Testis (tissue), 3 donors: ENCODE data around the gene RABAC1. TPM values are rescaled to one million over a fixed set of nuclear protein-coding genes. Genes with fewer than 3 reads are reported as not detected.

Experiments used
- DNase-seq: peaks from one replicate; pipeline ENCODE4 v3.0.0-alpha.2; 2019
- H3K27ac ChIP-seq, 2 donors: fragments of 200-600 bp; sonication (generic); one replicate each; pipeline ENCODE4 v1.5.1; 2019
- H3K27me3 ChIP-seq: fragments of 200-600 bp; sonication (generic); one replicate; pipeline ENCODE4 v1.5.1; 2019
- H3K36me3 ChIP-seq: fragments of 200-600 bp; sonication (generic); one replicate; pipeline ENCODE4 v1.5.1; 2017; ENCODE audit warnings: low read depth; ENCODE audit errors: missing control alignments
- H3K4me1 ChIP-seq: fragments of 200-600 bp; sonication (generic); one replicate; pipeline ENCODE4 v1.5.1; 2019
- H3K4me3 ChIP-seq, 2 donors: fragments of 200-600 bp; sonication (generic); one replicate each; pipeline ENCODE4 v1.5.1; 2017 to 2019
- H3K9me3 ChIP-seq: fragments of 200-600 bp; sonication (generic); one replicate; pipeline ENCODE4 v1.5.1; 2017
- CTCF ChIP-seq, 3 experiments: fragments of 450-650 bp in 2 of 3; fragments of 200-600 bp in 1 of 3; sonication (generic) in 1 of 3; IDR thresholded peaks; one replicate each; pipeline ENCODE4 v1.5.1; 2016 to 2019; ENCODE audit warnings: antibody characterized with exemption in 3 of 3, mild to moderate bottlenecking in 2 of 3, moderate library complexity in 1 of 3
- POLR2A ChIP-seq: fragments of 450-650 bp; IDR thresholded peaks from one replicate; pipeline ENCODE4 v1.6.1; 2017; ENCODE audit warnings: antibody characterized with exemption, mild to moderate bottlenecking, moderate library complexity
- WGBS, 2 donors: methylation state at CpG; one replicate each; pipeline ENCODE4 v1.1.5; 2018; 5-methylcytosine and 5-hydroxymethylcytosine counted together
- intact Hi-C: fragments of 100-400 bp; cut with DNase I; formaldehyde crosslinking; loops from one replicate; pipeline ENCODE4 v1.15.1; 2023; ENCODE audit warnings: low total_unique reads
- polyA plus RNA-seq: library from polyadenylated mRNA; stranded (reverse); fragments of 350-450 nt; fragmentation: Illumina TruSeq; extraction: RNeasy Lipid Tissue Mini Kit (QIAGEN cat#74804); gene quantifications from one replicate; pipeline ENCODE4 v1.2.3, GENCODE V29; 2014; ENCODE audit warnings: low read depth, low replicate concordance; ENCODE audit not compliant: insufficient read depth
- total RNA-seq, 2 donors: library from RNA; depleted of rRNA; stranded (reverse); fragments of >200 nt; gene quantifications; one replicate each; pipeline ENCODE4 v1.2.3, GENCODE V29; 2016

Gene RABAC1
- total and polyA plus RNA-seq, 3 donors from 2014 or later: 143 to 196 (median 182) TPM

- no peaks in the 10 kb centered on the region for H3K27me3 ChIP-seq
- no peak for DNase-seq
- H3K27ac ChIP-seq: no peak overlapping the region
- H3K36me3 ChIP-seq: no peaks in the 10 kb centered on the region
- TF ChIP-seq CTCF (IDR thresholded peaks at IDR 0.05) (no peak), POLR2A (no peak)
- H3K9me3 ChIP-seq: no peaks in the 10 kb centered on the region
- peaks cover 3% of the 10 kb centered on the region for H3K4me1 ChIP-seq
- 61 to 66% methylated on average over 22 of the region's 22 CpGs for WGBS, 2 donors
- intact Hi-C loops: no loop called here
- no peak overlapping the region for H3K4me3 ChIP-seq
These were observed 21.3 kb downstream of the RABAC1 start for GRCh38 chr19:41937525-41938468.

- Histone ChIP-seq H3K36me3 (no peaks in the 10 kb centered on the region), H3K4me3 (no peak overlapping the region), H3K27me3 (no peaks in the 10 kb centered on the region), H3K4me1 (peaks cover 3% of the 10 kb centered on the region), H3K9me3 (no peaks in the 10 kb centered on the region), H3K27ac (no peak overlapping the region)
- DNase-seq: no peak
- TF ChIP-seq CTCF (IDR thresholded peaks at IDR 0.05) (no peak), POLR2A (no peak)
- intact Hi-C loops: no loop called here
- WGBS, 2 donors: 76 to 78% methylated on average over 12 to 15 of the region's 15 CpGs
These were observed 22.2 kb downstream of the RABAC1 start for GRCh38 chr19:41936961-41937360.

GRCh38 chr19:41936416-41936850 is 22.7 kb downstream of the RABAC1 start:
- Histone ChIP-seq H3K27ac (no peak overlapping the region), H3K4me3 (no peak overlapping the region), H3K27me3 (no peaks in the 10 kb centered on the region), H3K4me1 (peaks cover 3% of the 10 kb centered on the region), H3K36me3 (no peaks in the 10 kb centered on the region), H3K9me3 (no peaks in the 10 kb centered on the region)
- no peak for DNase-seq
- WGBS, 2 donors: 78 to 81% methylated on average over 8 of the region's 8 CpGs
- intact Hi-C loops: no loop called here
- TF ChIP-seq POLR2A (no peak), CTCF (IDR thresholded peaks at IDR 0.05) (no peak)

GRCh38 chr19:41935760-41936415 is 23.2 kb downstream of the RABAC1 start:
- H3K27me3 ChIP-seq: no peaks in the 10 kb centered on the region
- H3K4me1 ChIP-seq: peaks cover under 1% of the 10 kb centered on the region
- WGBS, 2 donors: 45 to 53% methylated on average over 26 of the region's 26 CpGs
- no peak for DNase-seq
- no peaks in the 10 kb centered on the region for H3K36me3 ChIP-seq
- no peak overlapping the region for H3K4me3 ChIP-seq
- intact Hi-C loops: no loop called here
- H3K27ac ChIP-seq: no peak overlapping the region
- H3K9me3 ChIP-seq: no peaks in the 10 kb centered on the region
- TF ChIP-seq CTCF (IDR thresholded peaks at IDR 0.05): no peak
- TF ChIP-seq POLR2A: no peak
